HG03460 (cell line): ENCODE results near the gene REELD1.
A peak's percentile ranks its signal among the peaks of the same experiment; 100 is the strongest.

Experiments
- ATAC-seq: cut with Tn5 transposase; IDR thresholded peaks from one replicate; pipeline ENCODE4 v1.9.1; 2021; ENCODE audit not compliant: unreplicated experiment

Gene REELD1

GRCh38 chr4:146224326-146224966, 10.1 kb downstream of the REELD1 start:
- no peak for ATAC-seq

- no peak for ATAC-seq
These were observed 15.1 kb downstream of the REELD1 start for GRCh38 chr4:146229406-146229805.

- no peak for ATAC-seq
These were observed 17.9 kb downstream of the REELD1 start for GRCh38 chr4:146232131-146232722.

- no peak for ATAC-seq
These were observed 21.4 kb downstream of the REELD1 start for GRCh38 chr4:146235654-146236177.

- ATAC-seq, result no peak
These were observed 21.9 kb downstream of the REELD1 start for GRCh38 chr4:146236216-146236615.

- no peak for ATAC-seq
These were observed 22.8 kb downstream of the REELD1 start for GRCh38 chr4:146237092-146237491.

GRCh38 chr4:146238107-146238506, 23.8 kb downstream of the REELD1 start:
- ATAC-seq, result no peak

GRCh38 chr4:146243141-146243882, 29.0 kb downstream of the REELD1 start:
- ATAC-seq, result peak; percentile 78

- ATAC-seq, result no peak
These were observed 29.5 kb downstream of the REELD1 start for GRCh38 chr4:146243883-146244277.

GRCh38 chr4:146244496-146244895, 30.2 kb downstream of the REELD1 start:
- ATAC-seq, result no peak

GRCh38 chr4:146245246-146245645, 30.9 kb downstream of the REELD1 start:
- no peak for ATAC-seq

GRCh38 chr4:146245850-146246249, 31.5 kb downstream of the REELD1 start:
- ATAC-seq, result no peak

GRCh38 chr4:146246381-146246780, 32.0 kb downstream of the REELD1 start:
- ATAC-seq, result no peak

- no peak for ATAC-seq
These were observed 33.0 kb downstream of the REELD1 start for GRCh38 chr4:146247356-146247755.

- ATAC-seq, result no peak
These were observed 38.8 kb downstream of the REELD1 start for GRCh38 chr4:146252969-146253611.

- ATAC-seq, result no peak
These were observed 41.1 kb downstream of the REELD1 start for GRCh38 chr4:146255463-146255862.

GRCh38 chr4:146255874-146256273, 41.5 kb downstream of the REELD1 start:
- no peak for ATAC-seq

GRCh38 chr4:146256328-146256727, 42.0 kb downstream of the REELD1 start:
- ATAC-seq, result no peak

- no peak for ATAC-seq
These were observed 43.2 kb downstream of the REELD1 start for GRCh38 chr4:146257511-146257910.

- ATAC-seq, result no peak
These were observed 46.2 kb downstream of the REELD1 start for GRCh38 chr4:146260521-146260920.

- no peak for ATAC-seq
These were observed 46.7 kb downstream of the REELD1 start for GRCh38 chr4:146261041-146261440.

- ATAC-seq, result no peak
These were observed 49.5 kb downstream of the REELD1 start for GRCh38 chr4:146263793-146264192.
